Tibial nerve (tissue), 3 donors: ENCODE measurements around the gene GSG1L.

ENCODE experiments used
- CTCF ChIP-seq, 5 experiments: fragments of 200-600 bp in 3 of 5; fragments of 450-650 bp in 2 of 5; sonication (generic) in 3 of 5; IDR thresholded peaks; one replicate each; pipeline ENCODE4 v1.5.1; 2016 to 2019; ENCODE audit warnings: antibody characterized with exemption in 5 of 5, mild to moderate bottlenecking in 3 of 5, moderate library complexity in 2 of 5
- POLR2A ChIP-seq, 2 donors: fragments of 450-650 bp; IDR thresholded peaks; one replicate each; pipeline ENCODE4 v1.6.1; 2017; ENCODE audit warnings: antibody characterized with exemption in 2 of 2, mild to moderate bottlenecking in 2 of 2, moderate library complexity in 2 of 2

GRCh38 chr16:27870116-27870798 is 193.3 kb downstream of the GSG1L start:
- TF ChIP-seq POLR2A (IDR thresholded peaks at IDR 0.05) (no peak), CTCF (IDR thresholded peaks at IDR 0.05) (no peak)
